IPS-18c (cell line): ENCODE results near the gene TPGS1.
A peak's percentile ranks its signal among the peaks of the same experiment; 100 is the strongest.

ENCODE experiments used
- H3K4me3 ChIP-seq: 2 replicates; pipeline ENCODE4 v1.7.0; 2013; ENCODE audit warnings: low read depth, mild to moderate bottlenecking, low read length, moderate library complexity; ENCODE audit not compliant: insufficient read depth
- H3K9me3 ChIP-seq: one replicate; pipeline ENCODE4 v1.6.1; 2013; ENCODE audit warnings: mild to moderate bottlenecking, low read length, moderate library complexity; ENCODE audit not compliant: control insufficient read depth, insufficient read depth

Gene TPGS1

DNA sequence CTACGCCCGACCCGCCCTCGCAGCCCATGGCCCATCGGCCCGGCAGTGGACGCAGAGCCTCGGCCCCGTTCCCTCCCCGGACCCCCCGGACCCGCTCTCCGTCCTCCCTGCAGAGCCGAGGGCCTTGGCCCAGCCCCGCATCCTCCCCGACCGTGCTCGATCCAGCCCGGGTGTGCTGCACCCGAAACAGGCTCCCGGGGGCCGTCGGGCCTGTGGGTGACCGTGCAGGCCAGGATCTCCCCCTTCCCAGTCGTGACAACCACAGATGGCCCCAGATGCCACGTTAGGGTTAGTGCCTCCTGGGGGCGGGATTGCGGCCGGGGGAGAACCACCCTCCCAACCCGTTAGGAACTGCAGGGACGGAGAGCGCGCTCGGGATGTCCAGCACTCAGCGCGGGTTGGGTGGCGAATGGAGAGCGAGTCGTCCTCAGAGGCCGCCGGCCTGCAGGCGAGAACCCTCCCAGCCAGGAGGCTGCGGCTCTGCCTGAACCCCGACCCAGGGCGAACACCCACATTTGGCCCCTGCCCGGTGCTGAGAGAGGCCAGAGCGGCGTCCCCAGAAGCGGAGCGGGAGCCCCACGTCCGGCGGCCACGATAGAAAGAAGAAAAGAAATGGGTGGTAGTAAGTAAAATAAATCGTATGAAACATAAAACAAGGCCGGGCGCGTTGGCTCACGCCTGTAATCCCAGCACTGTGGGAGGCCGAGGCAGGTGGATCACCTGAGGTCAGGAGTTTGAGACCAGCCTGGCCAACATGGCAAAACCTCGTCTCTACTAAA is 17.7 kb upstream of the TPGS1 start:
- Histone ChIP-seq H3K4me3 (peak overlapping the region; percentile 92), H3K9me3 (no peaks in the 10 kb centered on the region)

DNA sequence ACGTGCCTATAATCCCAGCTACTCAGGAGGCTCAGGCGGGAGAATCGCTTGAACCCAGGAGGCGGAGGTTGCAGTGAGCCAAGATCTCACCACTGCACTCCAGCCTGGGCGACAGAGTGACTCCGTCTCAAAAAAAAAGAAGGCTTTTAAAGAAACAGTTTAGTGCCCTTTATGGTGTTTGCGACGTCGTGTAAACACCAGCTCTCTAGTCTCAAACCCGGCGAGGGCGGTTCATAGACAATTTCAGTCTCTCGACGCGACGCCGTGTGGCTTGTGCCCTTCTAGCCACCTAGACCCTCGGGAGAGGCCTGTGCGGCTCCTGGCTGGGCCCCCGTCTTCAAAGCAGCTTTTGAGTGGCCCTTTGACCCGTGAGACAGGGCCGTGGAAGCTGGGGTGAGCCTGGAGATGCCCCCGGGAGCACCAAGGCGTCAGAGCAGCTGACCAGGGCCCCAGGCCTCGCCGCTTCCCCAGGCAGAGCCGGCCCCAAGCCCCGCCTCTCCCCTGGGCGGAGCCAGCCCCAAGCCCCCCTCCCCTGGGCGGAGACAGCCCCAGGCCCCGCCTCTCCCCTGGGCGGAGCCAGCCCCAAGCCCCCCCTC is 16.1 kb upstream of the TPGS1 start:
- Histone ChIP-seq H3K9me3 (no peaks in the 10 kb centered on the region), H3K4me3 (no peak overlapping the region)

DNA sequence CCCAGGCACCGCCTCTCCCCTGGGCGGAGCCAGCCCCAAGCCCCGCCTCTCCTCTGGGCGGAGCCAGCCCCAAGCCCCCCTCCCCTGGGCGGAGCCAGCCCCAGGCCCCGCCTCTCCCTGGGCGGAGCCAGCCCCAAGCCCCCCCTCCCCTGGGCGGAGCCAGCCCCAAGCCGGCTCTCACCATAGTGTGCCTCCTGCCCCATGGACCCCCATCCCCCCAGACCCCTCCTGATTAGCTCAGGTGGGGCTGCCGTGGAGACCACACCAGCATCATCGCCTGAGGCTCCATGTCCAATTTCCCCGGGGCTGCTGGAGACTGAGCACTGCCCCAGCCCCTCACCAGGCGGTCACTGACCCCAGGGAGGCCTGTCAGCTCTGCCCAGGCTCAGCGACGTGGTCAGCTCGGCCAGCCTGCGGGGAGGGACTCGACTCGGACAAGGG is 15.2 kb upstream of the TPGS1 start:
- H3K4me3 ChIP-seq: no peak overlapping the region

DNA sequence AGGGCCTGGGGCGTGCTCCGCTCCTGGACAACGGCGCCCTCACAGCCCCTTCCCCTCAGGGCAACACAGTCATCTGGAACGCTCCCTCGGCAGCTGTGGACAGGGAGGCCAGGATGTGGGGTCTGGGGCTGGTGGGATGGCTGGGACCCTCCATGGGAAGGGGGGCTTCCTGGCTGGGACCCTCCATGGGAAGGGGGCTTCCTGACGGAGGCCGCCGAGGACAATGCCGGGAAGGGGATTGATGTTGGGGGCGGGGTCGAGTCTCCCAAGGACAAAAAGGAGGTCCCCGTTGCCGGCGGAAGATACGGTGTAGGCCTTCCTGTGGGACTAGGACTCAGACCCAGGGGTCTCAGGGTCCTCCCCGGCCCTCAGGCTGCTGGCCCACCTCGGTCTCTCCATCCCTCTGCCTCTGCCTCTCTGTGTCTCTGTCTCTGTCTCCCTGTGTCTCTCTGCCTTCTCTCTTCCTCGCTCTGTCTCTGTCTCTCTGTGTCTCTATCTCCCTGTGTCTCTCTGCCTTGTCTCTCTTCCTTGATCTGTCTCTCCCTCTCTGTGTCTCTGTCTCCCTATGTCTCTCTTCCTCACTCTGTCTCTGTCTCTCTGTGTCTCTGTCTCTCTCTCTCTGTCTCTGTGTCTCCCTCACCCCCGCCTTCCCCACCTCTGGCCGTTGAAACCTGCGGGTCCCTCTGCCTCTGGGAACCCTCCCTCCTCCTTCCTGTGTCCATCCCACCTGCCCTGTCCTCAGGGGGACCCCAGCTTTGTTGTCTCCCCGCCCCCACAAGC is 13.7 kb upstream of the TPGS1 start:
- H3K4me3 ChIP-seq: no peak overlapping the region
- H3K9me3 ChIP-seq: no peaks in the 10 kb centered on the region

More for the DNA sequence above, 15.2 kb upstream of the TPGS1 start:
- no peaks in the 10 kb centered on the region for H3K9me3 ChIP-seq

DNA sequence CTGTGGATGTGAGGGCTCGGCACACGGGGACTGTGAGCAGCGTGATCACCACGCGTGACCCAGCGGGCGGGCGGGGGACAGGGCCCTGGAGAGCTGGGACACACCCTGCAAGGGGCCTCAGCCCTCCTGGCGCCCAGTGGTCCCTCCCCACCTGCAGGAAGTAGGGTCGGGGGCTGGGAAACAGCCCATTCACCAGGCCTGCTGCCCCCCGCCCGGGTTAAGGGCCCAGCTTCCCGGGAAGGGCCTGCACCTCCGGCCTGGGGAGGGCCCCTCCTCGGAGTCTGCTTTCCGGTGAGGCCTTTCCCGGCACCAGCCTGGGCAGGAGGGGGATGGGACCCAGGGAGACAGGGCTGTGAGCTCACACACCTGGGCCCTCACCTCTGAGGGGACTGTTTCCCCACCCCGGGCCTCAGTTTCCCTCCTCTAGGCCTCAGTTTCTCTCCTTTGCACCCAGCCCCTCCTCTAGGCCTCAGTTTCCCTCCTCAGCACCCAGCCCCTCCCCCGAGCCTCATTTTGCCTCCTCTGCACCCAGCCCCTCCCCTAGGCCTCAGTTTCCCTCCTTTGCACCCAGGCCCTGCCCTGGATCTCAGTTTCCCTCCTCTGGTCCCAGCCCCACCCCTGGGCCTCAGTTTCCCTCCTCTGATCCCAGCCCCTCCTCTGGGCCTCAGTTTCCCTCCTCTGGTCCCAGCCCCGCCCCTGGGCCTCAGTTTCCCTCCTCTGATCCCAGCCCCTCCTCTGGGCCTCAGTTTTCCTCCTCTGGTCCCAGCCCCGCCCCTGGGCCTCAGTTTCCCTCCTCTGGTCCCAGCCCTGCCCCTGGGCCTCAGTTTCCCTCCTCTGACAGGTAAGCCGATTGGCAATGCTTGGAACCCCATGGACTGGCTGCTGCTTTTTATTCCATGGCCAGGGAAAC is 12.9 kb upstream of the TPGS1 start:
- H3K4me3 ChIP-seq: no peak overlapping the region
- no peaks in the 10 kb centered on the region for H3K9me3 ChIP-seq

DNA sequence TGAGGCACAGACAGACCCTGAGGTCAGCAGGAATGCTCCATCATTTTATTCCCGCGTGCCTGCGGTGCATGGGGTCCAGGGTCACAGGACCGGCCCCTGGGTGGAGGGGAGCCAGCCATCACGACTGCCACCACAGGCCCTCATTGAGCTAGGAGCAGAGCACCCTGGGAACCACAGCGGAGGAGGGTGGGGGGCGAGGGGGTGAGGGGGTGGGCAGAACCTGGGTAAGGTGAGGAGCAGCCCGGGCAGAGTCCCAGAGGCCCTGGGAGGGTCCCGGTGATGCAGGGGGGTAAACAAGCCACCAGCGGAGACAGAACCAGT is 12.3 kb upstream of the TPGS1 start:
- Histone ChIP-seq H3K4me3 (no peak overlapping the region), H3K9me3 (no peaks in the 10 kb centered on the region)

DNA sequence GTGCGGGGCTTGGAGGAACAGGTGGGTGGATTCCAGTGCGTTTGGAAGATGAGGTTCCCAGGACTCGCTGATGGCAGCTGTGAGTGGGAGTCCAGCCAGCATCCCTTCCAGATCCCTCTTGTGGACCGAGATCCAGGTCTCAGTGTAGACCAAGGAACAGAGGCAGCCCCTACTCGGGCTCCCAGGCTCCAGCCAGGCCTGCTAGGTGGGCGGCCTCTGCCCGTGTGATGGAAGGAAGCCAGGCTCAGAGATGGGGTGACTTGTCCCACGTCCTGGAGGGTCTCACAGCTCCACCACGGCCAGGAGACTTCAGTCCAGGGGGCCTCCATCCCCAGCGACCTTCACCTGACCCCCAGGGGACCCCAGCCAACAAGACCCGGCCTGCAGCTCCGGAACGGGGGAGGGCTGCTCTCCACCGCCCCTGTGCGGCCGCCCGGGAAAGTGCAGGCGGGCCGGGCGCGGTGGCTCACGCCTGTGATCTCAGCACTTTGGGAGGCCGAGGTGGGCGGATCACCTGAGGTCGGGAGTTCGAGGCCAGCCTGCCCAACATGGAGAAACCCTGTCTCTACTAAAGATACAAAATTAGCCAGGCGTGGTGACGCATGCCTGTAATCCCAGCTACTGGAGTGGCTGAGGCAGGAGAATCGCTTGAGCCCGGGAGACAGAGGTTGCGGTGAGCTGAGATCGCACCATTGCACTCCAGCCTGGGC is 11.7 kb upstream of the TPGS1 start:
- Histone ChIP-seq H3K4me3 (peak overlapping the region; percentile 38; the same call in 1 of the 2 replicates), H3K9me3 (no peaks in the 10 kb centered on the region)

DNA sequence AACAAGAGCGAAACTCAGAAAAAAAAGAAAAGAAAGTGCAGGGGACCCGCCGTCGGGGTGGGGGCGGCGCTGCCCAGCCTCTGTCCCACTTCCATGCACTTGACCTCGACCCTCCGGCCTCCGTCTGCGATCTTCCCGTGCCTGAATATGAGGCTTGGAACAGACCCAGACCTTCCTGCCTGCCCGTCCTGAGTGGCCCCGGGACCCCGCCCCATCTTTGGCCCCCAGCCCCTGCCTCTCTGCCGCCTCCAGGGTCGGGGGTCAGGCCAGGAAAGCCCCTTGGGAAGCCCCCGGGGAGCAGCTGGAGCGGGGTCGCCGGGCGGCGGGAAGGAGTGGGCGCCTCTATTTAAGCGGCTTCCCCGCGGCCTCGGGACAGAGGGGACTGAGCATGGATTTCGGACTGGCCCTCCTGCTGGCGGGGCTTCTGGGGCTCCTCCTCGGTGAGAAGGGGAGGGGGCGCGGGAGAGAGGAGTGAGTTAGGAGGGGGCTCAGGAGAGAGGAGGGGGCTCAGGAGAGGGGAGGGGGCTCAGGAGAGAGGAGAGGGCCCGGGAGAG is 11.1 kb upstream of the TPGS1 start, which contains the start of gene MADCAM1:
MADCAM1 (plus strand) TSS at position 375 of the 554 bp plus-strand sequence; CDS start at position 389, 14 bp downstream.
- H3K9me3 ChIP-seq: no peaks in the 10 kb centered on the region
- peak within 1 kb of the TSS; percentile 53; the same call in 1 of the 2 replicates for H3K4me3 ChIP-seq

DNA sequence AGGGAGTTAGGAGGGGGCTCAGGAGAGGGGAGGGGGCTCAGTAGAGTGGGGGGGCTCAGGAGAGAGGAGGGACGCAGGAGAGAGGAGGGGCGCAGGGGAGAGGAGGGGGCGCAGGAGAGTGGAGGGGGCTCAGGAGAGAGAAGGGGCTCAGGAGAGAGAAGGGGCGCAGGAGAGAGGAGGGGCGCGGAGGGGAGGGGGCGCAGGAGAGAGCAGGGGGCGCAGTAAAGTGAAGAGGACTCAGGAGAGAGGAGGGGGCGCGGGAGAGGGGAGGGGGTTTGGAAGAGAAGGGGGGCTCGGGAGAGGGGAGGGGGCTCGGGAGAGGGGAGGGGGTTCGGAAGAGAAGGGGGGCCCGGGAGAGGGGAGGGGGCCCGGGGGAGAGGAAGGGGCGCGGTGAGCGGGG is 10.3 kb upstream of the TPGS1 start:
- no peak overlapping the region for H3K4me3 ChIP-seq
- no peaks in the 10 kb centered on the region for H3K9me3 ChIP-seq

DNA sequence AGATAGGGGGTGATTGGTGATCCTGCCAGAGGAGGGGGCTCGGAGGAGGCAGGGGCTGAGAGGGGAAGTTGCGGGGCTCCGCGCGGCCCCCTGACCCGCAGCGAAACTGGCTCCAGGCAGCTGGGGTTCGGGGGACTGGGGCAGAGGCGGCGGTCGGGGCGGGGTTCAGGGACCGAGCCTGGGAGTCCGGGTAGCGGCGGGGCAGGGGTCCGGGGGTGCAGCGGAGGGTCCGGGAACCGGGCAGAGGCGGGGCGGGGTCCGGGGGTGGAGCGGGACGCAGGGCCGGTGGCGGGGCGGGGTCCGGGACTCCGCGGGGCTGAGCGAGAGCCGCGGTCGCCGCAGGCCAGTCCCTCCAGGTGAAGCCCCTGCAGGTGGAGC is 9.8 kb upstream of the TPGS1 start:
- peak overlapping the region; percentile 53 for H3K4me3 ChIP-seq

DNA sequence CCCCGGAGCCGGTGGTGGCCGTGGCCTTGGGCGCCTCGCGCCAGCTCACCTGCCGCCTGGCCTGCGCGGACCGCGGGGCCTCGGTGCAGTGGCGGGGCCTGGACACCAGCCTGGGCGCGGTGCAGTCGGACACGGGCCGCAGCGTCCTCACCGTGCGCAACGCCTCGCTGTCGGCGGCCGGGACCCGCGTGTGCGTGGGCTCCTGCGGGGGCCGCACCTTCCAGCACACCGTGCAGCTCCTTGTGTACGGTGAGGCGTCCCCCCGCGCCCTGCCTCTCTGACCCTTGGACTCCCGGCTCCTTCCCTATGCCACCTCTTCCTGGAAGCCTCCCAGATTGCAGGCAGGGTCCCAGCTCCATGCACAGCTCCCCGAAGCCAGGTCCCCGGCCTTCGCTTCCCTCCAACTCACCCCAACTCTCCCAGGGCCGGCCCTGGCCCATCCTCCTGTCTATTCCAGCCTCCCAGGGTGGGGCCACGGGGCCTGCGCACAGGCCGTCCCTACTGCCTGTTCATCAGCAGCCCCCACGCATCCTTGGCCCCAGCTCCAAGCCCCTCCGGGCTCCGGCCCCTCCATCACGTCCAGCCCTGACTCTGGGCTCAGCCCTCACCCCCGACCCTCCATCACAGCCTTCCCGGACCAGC is 9.3 kb upstream of the TPGS1 start:
- H3K4me3 ChIP-seq: peak overlapping the region; percentile 53
- H3K9me3 ChIP-seq: no peaks in the 10 kb centered on the region

More for the DNA sequence above, 9.8 kb upstream of the TPGS1 start:
- H3K9me3 ChIP-seq: no peaks in the 10 kb centered on the region

DNA sequence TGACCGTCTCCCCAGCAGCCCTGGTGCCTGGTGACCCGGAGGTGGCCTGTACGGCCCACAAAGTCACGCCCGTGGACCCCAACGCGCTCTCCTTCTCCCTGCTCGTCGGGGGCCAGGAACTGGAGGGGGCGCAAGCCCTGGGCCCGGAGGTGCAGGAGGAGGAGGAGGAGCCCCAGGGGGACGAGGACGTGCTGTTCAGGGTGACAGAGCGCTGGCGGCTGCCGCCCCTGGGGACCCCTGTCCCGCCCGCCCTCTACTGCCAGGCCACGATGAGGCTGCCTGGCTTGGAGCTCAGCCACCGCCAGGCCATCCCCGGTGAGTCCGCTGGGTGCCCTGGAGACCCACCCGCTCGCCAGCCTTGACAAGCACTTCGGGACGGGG is 8.8 kb upstream of the TPGS1 start:
- Histone ChIP-seq H3K4me3 (peak overlapping the region; percentile 53; the same call in 1 of the 2 replicates), H3K9me3 (no peaks in the 10 kb centered on the region)

DNA sequence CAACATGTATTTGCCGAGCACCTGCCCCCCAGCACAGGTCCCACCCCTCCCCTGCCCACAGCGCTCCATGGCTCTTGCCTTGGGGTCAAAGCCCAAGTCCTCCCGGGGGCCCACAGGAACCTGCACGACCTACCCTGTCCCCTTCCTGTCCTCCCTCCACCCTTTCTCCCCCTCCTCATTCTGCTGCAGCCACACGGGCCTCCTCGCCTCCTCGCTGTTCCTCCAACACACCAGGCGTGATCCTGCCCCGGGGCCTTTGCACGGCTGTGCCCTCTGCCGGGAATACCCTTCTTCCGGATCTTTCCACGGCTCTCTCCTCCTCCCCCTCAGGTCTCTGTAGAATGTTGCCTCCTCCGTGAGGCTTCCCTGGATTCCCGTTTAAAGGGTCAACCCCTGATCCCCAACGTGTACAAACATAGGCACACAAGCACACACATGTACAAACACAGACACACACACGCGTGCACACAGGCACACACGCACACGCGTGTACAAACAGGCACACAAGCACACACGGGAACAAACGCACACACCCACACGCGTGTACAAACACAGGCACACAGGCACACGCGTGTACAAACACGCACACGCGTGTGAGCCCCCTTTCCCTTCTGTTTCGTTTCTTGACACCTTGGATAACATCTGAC is 8.2 kb upstream of the TPGS1 start:
- H3K4me3 ChIP-seq: no peak overlapping the region
- H3K9me3 ChIP-seq: no peaks in the 10 kb centered on the region

DNA sequence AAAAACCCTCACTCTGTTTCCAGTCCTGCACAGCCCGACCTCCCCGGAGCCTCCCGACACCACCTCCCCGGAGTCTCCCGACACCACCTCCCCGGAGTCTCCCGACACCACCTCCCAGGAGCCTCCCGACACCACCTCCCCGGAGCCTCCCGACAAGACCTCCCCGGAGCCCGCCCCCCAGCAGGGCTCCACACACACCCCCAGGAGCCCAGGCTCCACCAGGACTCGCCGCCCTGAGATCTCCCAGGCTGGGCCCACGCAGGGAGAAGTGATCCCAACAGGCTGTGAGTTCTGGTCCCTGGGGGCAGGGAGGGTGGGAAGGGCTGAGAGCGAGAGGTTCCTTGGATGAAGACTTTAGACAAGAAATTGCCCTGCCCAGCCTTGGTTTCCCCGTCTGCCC is 5.7 kb upstream of the TPGS1 start:
- no peak overlapping the region for H3K4me3 ChIP-seq
- no peaks in the 10 kb centered on the region for H3K9me3 ChIP-seq

DNA sequence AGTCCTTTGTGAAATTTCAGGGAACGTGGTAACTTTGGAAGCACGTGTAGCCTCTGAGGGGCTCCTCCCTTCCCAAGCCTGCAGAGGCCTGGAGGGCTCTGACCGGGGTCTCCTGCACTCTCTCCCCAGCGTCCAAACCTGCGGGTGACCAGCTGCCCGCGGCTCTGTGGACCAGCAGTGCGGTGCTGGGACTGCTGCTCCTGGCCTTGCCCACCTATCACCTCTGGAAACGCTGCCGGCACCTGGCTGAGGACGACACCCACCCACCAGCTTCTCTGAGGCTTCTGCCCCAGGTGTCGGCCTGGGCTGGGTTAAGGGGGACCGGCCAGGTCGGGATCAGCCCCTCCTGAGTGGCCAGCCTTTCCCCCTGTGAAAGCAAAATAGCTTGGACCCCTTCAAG is 2.7 kb upstream of the TPGS1 start:
- Histone ChIP-seq H3K4me3 (no peak overlapping the region), H3K9me3 (peaks cover under 1% of the 10 kb centered on the region)
